Activated T-helper 1 cell treated with anti-CD3 and anti-CD28 coated beads, Interleukin-2, amount 50 U/mL, for 16 hours (primary cell): ENCODE results near the gene KBTBD8.

Experiments used
- DNase-seq, 2 donors: peaks; one replicate each; pipeline ENCODE4 v3.0.0-alpha.2; 2020; ENCODE audit warnings: low read depth in 1 of 2, low spot score in 1 of 2

Gene KBTBD8

DNA sequence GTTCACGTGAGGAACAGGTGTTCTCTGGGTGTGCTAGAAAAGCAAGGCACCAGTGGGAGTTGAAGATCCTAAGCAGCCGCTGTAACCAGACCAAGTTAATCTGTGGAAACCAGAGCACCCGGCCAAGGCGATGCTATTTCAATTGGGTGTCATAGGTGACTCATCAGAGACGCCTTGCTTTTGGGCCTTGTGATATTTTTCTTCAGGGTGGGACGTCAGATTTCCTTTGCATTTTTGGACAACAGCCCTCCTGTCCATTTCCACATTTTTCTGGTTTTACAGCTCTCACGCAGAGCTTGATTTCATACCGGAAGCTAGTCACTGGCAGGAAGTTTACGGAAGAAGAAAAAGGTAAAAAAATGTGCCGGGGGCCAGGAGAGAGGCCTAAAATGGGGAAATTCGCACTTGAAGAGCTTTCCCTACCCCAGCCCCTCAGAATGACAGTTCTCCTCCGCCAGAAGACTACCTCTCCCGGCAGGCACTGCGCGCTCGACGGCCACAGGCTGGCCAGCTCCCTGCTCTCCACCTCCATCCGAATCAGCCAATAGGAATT lies 471 bp upstream of the KBTBD8 start:
- peak in 1 of 2 donors; percentile 91 for DNase-seq

DNA sequence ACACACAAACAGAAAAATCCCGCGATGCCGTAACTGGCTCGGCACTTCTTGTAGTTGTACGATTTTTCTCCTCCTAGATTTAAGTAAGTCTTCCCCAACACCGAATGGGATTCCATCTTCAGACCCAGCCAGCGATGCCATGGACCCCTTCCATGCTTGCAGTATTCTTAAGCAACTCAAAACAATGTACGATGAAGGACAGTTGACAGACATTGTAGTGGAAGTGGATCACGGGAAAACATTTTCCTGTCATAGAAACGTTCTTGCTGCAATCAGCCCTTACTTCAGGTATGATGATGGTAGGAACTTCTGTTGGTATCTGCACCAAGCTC lies 763 bp downstream of the KBTBD8 start:
- DNase-seq: no peak

DNA sequence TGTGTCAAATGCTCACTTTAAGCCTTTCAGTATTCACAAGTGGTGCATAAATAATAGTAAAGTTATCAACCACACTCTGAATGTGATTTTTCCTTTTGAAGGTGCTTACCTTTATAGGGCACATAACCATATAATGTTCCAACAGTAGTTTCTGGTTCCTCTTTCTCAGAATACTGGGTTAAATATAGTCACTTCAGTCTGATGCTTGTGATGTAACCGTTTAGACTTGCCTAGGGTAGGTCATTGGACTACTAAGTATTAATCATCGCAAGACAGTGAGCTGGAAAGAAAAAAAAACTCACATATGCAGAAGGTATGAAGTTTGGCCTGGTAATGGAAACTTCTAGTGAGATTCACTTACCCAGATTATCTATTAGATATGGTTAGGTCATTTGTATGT lies 1.9 kb downstream of the KBTBD8 start:
- no peak for DNase-seq

DNA sequence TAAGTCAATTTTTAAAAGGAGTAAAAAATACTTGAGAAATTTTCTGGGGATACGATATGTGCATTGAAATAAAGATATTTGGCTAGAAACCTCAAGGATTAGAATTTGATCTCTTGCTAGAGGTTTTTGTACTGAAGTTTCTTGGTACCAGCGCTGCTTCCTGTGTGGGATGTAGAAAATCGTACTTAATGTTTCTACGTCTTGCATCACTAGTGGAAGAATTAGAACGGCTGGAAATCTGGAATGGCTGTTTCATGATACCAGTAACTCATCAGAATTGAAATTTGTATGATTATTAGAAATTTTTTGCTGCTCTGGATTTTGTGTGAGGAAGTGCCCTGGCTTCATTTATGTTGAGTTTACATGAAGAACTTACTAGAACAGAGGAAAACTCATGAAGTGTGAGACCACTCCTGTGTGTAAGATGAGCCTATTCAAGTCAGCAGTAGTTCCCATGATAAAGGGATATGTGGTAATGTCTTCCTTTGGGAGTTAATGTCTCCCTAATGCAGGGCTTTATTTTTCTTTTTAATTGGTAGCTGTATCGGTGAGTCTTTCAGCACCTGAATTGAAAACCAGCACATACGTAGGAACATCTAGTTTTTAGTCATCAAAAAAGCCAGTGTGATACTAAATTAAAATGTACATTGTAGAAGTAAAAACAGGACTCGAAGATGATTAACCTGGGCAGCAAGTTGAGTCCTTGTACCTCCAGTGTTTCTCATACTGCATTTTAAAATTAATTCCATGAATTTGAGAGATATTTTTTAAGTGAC lies 3.2 kb downstream of the KBTBD8 start:
- DNase-seq: no peak

DNA sequence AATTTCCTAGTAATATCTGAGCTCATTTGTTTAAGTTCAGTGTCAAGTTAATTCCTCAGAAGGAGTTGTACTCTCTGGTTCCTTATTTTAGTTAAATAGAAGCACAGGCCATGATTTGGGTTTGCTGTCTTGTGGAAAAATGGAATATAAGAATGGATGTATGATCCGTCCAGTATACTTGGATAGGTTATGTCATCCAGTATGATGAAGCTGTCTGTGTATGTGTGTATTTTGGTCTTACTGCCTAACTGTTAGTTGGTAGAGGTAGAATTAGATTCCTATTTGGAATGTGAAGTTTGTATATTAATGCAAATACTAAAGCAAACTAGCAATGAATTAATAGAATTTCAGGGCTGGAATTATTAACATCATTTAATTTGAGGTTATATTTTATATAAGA lies 7.9 kb downstream of the KBTBD8 start:
- no peak for DNase-seq

DNA sequence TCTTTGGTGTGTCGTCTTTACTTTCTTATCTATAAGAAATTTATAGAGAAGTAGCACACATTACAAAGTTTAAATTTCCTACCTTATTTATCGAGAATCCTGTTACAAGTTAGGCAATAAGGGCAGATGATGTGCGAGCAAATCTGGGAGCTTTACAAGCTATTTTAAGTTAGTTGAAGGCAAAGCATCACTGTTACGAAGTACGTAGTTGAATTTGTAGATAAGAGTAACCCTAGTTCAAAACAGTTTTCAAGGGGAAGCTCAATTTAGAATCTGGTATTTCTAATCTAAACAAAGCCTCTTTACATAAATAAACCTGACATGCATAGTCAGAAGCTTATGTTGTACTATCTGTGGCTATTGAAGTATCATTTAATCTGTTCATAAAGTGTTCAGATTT lies 8.4 kb downstream of the KBTBD8 start:
- DNase-seq: no peak

DNA sequence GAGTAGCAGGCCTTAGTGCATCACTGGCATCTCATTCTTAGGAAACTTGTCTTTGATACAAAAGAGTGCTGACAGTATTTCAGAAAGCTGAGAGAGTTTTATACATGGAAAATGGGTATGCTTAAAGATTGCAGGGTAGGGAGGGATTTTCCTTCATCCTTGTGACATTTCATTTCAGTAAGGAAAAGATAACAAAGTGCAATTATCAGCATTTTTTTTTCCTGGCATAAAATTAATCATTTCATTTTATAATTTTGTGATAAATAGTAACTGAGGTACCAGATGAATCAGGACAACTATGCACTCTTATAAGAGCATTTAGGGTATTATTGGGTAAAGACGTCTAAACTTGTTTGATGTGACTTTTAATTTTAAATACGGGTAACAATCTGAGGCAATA lies 10.3 kb downstream of the KBTBD8 start:
- DNase-seq: no peak

DNA sequence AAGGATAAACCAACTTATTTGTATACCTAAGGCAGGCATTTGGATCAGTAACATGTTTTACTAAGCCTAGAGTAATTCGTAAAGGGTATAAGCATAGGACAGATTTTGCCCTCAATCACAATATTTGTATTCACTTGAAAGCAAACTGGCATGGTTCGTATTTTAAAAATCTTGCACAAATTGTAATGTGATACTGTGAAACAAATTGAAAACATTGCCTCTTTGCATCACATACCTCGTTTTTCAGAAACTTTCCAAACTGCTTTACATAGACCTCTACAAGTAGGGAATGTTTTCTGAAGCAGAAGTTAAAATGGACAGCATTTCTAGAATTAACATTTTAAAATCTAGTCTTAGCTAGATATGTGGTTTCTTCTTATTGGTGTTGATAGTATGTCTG lies 11.6 kb downstream of the KBTBD8 start:
- no peak for DNase-seq

DNA sequence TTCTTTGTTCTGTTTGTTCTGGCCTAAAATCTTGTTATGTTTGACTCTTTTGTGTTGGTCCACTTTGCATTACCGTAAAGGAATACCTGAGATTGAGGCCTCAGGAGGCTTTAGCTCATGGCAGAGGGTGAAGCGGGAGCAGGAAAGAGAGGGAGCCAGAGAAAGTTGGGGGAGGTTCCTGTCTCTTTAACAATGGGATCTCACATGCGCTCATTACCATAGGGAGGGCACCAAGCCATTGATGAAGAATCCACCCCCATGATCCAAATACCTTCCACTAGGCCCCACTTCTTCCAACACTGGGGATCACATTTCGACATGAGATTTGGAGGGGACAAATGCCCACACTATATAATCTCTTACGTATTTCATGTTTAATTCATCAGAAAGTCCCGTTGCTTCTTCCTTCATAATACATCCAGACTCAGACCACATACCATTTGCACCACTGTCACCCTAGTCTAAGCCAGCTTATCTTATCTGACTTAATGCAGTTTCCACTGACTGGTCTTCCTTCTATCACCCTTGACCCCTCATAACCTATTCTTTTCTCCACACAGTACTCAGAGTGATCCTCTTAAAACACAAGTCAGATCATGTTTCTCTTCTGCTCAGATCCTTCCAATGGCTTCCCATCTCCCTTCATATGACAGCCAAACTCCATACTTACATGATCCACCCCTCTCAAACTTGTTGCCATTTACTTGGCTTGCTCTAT lies 13.5 kb downstream of the KBTBD8 start:
- no peak for DNase-seq

DNA sequence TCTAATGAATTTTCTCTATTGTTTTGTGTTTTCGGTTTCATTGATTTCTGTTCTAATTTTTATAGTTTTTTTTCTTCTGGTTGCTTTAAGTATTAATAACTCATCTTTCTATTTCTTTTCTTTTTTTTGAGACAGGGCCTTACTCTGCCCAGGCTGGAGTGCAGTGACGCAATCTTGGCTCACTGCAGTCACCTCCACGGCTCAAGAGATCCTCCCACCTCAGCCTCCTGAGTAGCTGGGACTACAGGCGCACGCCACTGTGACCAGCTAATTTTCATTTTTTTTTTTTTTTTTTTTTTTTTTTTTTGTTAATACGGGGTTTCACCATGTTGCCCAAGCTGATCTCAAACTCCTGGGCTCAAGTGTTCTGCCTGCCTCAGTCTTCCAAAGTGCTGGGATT lies 14.5 kb downstream of the KBTBD8 start:
- no peak for DNase-seq

DNA sequence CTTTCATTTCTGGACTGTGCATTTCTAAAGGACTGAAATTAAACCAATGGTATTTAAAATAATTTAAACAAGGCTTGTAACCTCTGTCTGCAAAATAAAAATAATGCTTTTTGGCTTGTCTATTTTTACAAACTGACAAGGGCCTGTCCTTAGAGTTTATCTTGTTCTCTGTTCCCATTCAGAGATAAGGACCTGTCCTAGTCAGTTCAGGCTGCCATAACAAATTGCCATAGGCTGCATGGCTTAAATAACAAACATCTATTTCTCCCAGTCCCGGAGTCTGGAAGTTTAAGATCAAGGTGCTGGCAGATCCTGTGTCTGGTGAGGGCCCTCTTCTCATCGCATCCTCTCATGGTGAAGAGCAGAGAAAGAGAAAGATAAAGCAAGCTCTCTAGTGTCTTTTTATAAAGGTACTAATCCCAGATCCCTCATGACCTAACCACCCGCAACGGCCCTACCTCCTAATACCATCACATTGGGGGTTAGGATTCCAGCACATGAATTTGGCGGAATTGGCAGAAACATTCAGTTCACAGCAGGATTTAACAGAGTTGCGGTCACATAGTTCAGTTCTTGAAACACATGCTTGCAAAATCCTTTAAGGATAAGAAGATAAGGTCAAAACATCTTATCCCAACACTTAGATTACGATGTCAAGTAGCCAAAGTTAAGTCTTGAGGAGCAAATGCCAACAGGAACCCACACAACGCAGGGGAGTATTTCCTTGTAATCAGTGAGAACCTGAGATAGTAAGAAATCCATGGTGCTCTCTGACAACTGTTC lies 17.8 kb downstream of the KBTBD8 start:
- DNase-seq: no peak

DNA sequence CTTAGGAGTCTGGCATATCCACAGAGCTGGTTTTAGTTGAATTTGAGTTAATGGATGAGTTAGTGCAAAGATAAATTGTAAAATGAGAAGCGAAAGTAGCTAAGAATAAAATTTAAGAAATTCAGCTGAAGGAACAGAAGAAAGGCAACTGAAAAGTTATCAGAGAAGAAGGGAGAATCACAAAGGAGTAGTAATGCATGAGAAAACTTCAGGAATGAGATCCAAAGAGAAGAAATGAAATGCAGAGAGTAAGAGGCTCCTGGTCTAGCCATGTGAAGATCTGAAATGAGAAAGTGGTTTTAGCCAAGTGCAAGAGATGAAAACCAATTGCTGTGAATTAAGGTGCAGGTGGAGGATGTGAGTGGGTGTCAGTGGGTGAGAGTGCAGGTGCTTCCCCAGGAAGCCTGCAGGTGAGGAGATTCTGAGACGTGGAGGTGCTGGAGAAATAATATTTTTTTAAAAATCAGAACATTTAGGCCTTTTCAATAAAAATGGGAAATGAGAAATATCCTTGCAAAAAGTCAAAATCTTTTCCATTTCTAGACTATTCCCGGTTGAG lies 18.5 kb downstream of the KBTBD8 start:
- no peak for DNase-seq

DNA sequence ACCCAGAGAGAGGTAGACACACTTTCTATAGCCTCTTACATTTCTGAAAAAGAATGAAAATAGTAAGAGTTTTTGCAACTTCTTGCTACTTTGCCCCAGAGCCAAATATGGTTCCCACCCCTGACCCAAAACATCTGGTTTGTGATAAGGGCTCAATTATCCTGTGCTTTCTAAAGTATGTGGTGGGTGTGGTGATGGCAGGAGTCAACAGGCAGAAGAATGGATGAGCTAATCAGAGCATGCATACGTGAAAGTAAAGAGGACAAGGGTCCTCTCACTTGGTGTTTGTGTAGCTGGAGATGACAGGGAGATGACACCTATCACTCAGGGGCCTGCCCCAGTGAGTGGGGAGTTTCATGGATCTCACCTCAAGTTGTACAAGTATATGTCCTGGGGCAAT lies 19.1 kb downstream of the KBTBD8 start:
- no peak for DNase-seq

DNA sequence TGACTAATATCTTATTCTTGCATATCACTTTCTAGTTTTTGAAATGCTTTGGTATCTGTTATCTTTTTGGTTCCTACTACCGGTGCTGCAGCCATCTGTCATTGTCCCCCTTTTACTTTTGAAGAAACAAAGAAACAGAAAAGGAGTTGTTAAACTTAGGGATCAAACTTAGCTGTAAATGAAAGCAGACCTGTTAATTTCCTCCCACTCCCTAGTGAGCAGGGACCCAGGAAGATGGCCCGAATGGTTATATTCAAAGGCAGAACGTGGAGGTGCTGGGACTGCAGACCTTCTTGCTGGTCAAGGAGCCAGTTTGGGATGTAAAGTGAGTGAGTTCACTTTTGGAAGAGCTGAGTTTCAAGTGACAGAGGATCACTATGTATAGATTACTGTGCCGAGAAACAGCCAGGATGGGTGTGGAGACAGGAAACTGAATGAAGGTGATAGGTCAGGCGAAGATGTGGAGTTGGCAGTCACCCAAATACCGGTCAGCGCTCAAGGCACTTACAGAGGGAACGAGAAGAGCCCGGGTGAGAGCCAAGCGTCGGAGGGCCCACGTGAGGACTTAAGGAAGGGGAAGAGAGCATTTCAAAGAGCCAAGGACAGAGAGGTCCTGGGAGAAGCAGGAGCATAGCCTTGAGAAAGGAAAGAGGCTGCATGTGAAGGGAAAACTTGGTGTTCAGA lies 20.1 kb downstream of the KBTBD8 start:
- DNase-seq: no peak

DNA sequence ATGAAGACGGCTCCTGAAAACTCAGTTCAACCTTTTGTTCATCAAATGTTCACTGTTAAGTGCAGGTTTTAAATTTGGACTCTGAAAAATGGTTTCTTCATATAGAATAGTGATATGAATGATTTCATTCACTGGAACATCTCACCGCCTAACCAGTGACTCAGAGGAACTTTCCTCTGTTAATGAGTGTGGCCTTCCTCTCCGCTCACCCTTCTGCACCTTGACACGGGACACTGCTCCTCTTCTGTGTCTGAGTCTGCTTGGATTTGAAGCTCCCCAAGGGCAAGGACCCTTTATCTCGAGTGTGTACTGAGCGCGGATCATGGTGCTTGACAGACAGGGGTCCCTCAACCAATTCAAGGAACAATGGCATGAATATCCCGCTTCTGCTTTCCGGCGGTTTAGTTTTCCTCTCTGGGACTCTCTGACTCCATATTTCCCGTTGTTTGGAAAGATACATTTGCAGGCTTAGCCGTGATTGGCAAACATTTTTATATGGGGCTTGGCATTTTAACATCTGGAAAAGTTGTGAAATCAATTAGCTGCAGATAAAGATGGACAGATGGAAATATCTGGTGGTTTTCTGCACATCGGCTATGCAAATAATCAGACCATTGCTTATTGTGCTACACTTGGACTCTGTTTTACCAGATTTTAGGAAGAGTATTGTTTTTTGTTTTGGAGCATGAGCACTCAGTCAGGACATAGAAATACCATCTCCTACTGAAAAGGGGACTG lies 20.9 kb downstream of the KBTBD8 start:
- DNase-seq: no peak

DNA sequence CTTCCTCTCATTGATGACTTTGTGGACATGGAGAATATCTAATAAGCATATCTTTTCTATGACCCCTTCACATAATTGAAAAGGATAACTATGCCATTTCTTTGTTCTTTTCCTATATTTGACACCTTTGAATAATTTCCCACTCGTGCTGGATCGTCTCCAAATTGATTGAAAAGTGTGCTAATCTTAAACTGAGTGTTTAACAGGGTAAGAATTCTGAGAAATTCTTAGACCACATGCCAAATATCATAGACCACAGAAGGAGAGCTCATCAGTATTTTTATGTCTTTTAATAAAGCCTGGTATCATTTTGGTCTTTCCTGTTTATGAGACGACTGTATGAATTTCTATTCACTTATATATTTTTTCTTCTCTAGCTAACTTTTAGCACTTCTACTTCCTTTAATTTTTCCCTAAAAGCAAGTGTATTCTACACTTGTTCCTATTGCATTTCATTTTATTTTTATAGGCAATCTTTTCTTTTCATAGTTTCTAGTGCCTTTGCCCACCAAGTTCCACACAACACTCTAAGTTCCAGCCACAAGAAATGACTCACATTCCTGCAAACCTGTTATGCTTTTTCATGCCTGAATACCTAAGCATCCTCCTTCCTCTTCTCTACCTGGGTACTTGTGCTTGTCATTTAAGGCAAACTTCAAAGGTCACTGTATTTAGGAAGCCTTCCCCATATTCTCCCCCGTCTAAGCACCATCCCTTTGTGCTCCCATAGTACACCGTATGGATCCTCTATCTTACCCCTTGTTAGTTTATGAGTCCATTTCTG lies 30.1 kb downstream of the KBTBD8 start:
- DNase-seq: no peak

DNA sequence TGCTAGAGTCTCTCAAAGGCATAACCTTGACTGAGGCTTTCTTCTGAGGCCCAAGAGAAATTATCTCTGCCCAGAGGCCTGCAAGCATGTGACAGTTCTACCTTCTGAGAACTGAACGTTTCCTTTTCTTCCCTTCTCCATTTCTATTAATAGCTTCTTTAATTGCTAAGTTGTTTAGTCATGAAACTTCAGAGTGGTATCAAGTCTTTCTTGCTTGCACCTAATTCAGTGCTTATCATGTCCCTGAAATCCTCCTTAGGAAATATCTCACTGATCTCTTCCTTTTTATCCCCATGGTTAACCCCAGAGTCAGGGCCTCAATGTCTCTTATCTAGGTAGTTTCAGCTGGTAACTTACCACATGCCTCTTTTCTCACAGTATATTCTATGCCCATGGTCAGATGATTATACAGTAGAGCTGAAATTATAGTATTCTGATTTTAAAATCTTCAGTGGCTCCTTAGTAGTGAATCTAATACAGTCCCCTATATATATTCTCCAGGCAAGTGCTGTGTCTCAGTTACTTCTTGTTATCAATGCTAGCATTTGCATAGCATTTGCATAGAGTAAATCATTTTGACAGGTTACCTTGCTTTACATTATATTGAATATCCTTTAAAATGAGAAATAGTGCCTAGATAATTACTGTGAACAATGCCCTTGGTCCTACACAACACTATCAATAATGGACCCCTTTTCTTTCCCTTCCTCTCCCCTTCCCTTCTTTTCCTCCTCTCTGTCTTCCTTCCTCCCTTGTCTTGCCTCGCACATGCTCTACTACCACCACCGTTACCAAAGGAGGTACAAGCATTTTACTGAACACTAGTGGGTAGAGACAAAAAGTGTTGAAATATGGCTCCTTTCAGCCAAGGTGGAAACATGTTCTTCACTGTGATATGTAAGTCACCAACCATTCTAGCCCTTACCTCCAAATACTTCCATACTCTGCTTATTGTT lies 33.0 kb downstream of the KBTBD8 start:
- DNase-seq: no peak

DNA sequence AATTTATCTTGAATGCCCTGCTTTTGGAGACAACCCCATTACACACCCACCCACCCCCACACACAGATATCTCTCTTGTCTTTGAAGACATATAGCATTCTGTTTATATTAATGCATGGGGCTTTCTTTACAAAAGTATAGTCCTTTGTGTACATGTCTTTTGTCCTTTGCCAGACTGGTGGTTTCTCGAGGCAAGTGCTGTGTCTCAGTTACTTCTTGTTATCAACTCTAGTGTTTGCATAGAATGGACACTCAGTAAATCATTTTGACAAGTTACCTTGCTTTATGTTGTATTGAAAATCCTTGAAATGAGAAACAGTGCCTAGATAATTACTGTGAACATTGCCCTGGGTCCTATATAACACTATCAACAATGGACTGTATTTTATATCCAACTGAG lies 33.9 kb downstream of the KBTBD8 start:
- no peak for DNase-seq
